Measurements from ENCODE around the gene TAF10. TPM values are rescaled to one million over a fixed set of nuclear protein-coding genes. Genes with fewer than 3 reads are reported as not detected.

The TAF10 gene
- total and polyA plus RNA-seq, 2 of the 13 experiments (the other 11 are each of a cell fraction or from before 2014, with no cell fraction given), result 71.3 to 134 TPM

DNA sequence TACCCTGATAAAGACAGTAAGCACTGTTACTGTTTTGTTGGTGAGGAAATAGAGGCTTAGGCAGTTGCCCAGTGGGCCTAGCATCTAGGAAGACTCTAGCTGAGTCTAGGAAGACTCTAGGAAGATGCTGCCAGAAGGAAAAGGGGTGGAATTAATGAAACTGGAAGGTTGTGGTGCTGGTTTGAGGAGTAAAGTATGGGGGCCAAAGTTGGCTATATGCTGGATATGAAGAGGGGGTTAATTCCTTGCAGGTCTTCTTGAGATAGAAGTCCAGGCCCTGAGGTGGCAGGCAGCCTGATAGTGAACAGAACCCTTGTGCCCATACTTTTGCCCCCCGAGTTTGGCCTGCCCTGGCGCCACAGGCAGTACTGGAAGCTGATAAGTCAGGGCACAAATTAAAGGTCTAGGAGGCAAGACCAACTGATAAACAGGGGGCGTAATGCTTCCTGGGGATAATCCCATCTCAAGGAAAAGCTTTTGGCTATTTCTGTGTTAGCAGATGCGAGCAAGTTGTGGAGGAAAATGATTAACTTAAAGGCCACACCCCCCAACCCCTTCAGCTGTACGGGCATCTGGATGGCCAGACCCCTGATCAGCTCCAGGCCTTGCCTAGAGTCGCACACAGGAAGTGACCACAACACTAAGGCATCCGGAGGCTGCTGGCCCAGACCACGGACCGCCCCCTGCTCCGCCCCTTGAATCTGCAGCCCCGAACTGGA, 5.4 kb downstream of the TAF10 start (continued):
- TF ChIP-seq, protein P1, sequence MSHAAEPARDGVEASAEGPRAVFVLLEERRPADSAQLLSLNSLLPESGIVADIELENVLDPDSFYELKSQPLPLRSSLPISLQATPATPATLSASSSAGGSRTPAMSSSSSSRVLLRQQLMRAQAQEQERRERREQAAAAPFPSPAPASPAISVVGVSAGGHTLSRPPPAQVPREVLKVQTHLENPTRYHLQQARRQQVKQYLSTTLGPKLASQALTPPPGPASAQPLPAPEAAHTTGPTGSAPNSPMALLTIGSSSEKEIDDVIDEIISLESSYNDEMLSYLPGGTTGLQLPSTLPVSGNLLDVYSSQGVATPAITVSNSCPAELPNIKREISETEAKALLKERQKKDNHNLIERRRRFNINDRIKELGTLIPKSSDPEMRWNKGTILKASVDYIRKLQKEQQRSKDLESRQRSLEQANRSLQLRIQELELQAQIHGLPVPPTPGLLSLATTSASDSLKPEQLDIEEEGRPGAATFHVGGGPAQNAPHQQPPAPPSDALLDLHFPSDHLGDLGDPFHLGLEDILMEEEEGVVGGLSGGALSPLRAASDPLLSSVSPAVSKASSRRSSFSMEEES (CRISPR knock-in tag; IDR thresholded peaks at IDR 0.05), result no peak
- TF ChIP-seq ZNF253 (CRISPR knock-in tag; IDR thresholded peaks at IDR 0.05; ENCODE audit: borderline replicate concordance), result no peak
- TF ChIP-seq, protein P2, sequence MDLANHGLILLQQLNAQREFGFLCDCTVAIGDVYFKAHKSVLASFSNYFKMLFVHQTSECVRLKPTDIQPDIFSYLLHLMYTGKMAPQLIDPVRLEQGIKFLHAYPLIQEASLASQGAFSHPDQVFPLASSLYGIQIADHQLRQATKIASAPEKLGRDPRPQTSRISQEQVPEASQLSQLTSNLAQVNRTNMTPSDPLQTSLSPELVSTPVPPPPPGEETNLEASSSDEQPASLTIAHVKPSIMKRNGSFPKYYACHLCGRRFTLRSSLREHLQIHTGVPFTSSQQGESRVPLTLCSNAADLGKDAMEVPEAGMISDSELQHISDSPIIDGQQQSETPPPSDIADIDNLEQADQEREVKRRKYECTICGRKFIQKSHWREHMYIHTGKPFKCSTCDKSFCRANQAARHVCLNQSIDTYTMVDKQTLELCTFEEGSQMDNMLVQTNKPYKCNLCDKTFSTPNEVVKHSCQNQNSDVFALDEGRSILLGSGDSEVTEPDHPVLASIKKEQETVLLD (CRISPR knock-in tag; IDR thresholded peaks at IDR 0.05; ENCODE audit: low read depth), result no peak
- TF ChIP-seq, protein P3, sequence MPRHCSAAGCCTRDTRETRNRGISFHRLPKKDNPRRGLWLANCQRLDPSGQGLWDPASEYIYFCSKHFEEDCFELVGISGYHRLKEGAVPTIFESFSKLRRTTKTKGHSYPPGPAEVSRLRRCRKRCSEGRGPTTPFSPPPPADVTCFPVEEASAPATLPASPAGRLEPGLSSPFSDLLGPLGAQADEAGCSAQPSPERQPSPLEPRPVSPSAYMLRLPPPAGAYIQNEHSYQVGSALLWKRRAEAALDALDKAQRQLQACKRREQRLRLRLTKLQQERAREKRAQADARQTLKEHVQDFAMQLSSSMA (CRISPR knock-in tag; IDR thresholded peaks at IDR 0.05), result no peak
- TF ChIP-seq ZNF260 (CRISPR knock-in tag; IDR thresholded peaks at IDR 0.05; ENCODE audit: borderline replicate concordance, low read depth), result no peak
- 0 out of 2 replicates have a peak, but pooled peaks have one; percentile 50 for TF ChIP-seq ZNF331 (CRISPR knock-in tag; IDR thresholded peaks at IDR 0.05)
- TF ChIP-seq KLF6 (CRISPR knock-in tag; IDR thresholded peaks at IDR 0.05), result no peak
- no peak for TF ChIP-seq BCL6 (CRISPR knock-in tag; IDR thresholded peaks at IDR 0.05)
- TF ChIP-seq, protein P4, sequence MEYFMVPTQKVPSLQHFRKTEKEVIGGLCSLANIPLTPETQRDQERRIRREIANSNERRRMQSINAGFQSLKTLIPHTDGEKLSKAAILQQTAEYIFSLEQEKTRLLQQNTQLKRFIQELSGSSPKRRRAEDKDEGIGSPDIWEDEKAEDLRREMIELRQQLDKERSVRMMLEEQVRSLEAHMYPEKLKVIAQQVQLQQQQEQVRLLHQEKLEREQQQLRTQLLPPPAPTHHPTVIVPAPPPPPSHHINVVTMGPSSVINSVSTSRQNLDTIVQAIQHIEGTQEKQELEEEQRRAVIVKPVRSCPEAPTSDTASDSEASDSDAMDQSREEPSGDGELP (IDR thresholded peaks at IDR 0.05; ENCODE audit: borderline replicate concordance, low read depth), result peak; percentile 89
- no peak for TF ChIP-seq NONO (IDR thresholded peaks at IDR 0.05)
- no peak; the same call in 1 of the 2 replicates for TF ChIP-seq NONO (CRISPR knock-in tag; conservative IDR thresholded peaks at IDR 0.05)
- no peak for TF ChIP-seq ZNF496 (CRISPR knock-in tag; IDR thresholded peaks at IDR 0.05; ENCODE audit: insufficient replicate concordance)
- TF ChIP-seq, protein P5, sequence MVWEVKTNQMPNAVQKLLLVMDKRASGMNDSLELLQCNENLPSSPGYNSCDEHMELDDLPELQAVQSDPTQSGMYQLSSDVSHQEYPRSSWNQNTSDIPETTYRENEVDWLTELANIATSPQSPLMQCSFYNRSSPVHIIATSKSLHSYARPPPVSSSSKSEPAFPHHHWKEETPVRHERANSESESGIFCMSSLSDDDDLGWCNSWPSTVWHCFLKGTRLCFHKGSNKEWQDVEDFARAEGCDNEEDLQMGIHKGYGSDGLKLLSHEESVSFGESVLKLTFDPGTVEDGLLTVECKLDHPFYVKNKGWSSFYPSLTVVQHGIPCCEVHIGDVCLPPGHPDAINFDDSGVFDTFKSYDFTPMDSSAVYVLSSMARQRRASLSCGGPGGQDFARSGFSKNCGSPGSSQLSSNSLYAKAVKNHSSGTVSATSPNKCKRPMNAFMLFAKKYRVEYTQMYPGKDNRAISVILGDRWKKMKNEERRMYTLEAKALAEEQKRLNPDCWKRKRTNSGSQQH (CRISPR knock-in tag; IDR thresholded peaks at IDR 0.05; ENCODE audit: low read depth), result no peak
- no peak for TF ChIP-seq MLLT10 (CRISPR knock-in tag; IDR thresholded peaks at IDR 0.05)
- no peak for TF ChIP-seq NR2F6 (IDR thresholded peaks at IDR 0.05)
- TF ChIP-seq NR2F6 (CRISPR knock-in tag; IDR thresholded peaks at IDR 0.05), result 0 out of 2 replicates have a peak, but pooled peaks have one; percentile 21
- TF ChIP-seq ZNF121 (CRISPR knock-in tag; IDR thresholded peaks at IDR 0.05), result no peak
- TF ChIP-seq, protein P6, sequence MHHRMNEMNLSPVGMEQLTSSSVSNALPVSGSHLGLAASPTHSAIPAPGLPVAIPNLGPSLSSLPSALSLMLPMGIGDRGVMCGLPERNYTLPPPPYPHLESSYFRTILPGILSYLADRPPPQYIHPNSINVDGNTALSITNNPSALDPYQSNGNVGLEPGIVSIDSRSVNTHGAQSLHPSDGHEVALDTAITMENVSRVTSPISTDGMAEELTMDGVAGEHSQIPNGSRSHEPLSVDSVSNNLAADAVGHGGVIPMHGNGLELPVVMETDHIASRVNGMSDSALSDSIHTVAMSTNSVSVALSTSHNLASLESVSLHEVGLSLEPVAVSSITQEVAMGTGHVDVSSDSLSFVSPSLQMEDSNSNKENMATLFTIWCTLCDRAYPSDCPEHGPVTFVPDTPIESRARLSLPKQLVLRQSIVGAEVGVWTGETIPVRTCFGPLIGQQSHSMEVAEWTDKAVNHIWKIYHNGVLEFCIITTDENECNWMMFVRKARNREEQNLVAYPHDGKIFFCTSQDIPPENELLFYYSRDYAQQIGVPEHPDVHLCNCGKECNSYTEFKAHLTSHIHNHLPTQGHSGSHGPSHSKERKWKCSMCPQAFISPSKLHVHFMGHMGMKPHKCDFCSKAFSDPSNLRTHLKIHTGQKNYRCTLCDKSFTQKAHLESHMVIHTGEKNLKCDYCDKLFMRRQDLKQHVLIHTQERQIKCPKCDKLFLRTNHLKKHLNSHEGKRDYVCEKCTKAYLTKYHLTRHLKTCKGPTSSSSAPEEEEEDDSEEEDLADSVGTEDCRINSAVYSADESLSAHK (CRISPR knock-in tag; IDR thresholded peaks at IDR 0.05; ENCODE audit: borderline replicate concordance), result no peak
- peak; percentile 80 for TF ChIP-seq TEAD3 (CRISPR knock-in tag; optimal IDR thresholded peaks at IDR 0.05; ENCODE audit: borderline replicate concordance)
- no peak for TF ChIP-seq ZNF143 (CRISPR knock-in tag; IDR thresholded peaks at IDR 0.05)
- no peak for TF ChIP-seq RNF2 (conservative IDR thresholded peaks at IDR 0.05; ENCODE audit: low read depth)
- no peak for TF ChIP-seq ZC3H4 (CRISPR knock-in tag; IDR thresholded peaks at IDR 0.05; ENCODE audit: borderline replicate concordance)

Measured in HepG2 (cell line).